ENCODE data around the gene SGMS2. TPM values are rescaled to one million over a fixed set of nuclear protein-coding genes. Genes with fewer than 3 reads are reported as not detected.

Gene SGMS2
- total and polyA plus RNA-seq, 9 of the 15 experiments (the other 6 are each of a cell fraction or from before 2014, with no cell fraction given), result 0.07 to 0.25 (median 0.11) TPM; not detected in 5

- Histone ChIP-seq H3K27me3 (ENCODE audit: control insufficient read depth in 2 of 2, insufficient read depth in 2 of 2, low read length in 2 of 2) (peaks cover 0 to 2% of the 10 kb centered on the region in 2 experiments; a peak in 2 of 5 replicates), H3K27ac (ENCODE audit: extremely low read depth, low read depth, low read length) (no peak overlapping the region), H3K9me3 (replicated peaks; ENCODE audit: control insufficient read depth, insufficient read depth, low read depth, low read length) (no peaks in the 10 kb centered on the region), H2AFZ (ENCODE audit: low read depth, low read length) (no peak overlapping the region), H3K4me2 (ENCODE audit: insufficient read depth, low read length) (no peak overlapping the region), H3K9ac (ENCODE audit: insufficient read depth in 1 of 2, low read depth in 2 of 2, low read length in 2 of 2) (no peak overlapping the region), H3K4me3 (no peak overlapping the region), H3K79me2 (ENCODE audit: control insufficient read depth, insufficient read depth, low read length) (no peaks in the 10 kb centered on the region), H4K20me1 (replicated peaks; ENCODE audit: control insufficient read depth, insufficient read depth, low read length) (no peaks in the 10 kb centered on the region), H3K36me3 (ENCODE audit: control insufficient read depth, insufficient read depth, low read length) (no peaks in the 10 kb centered on the region), H3K9me1 (ENCODE audit: control insufficient read depth, insufficient read depth, low read length) (no peaks in the 10 kb centered on the region), H3K4me1 (replicated peaks in 1 of 2; ENCODE audit: control insufficient read depth in 2 of 2, insufficient read depth in 2 of 2, low read length in 2 of 2) (no peaks in the 10 kb centered on the region)
- CTCF ChIA-PET (ENCODE audit: low intra/inter-chr PET ratio), result no interaction called here
- intact Hi-C loops (cut with micrococcal nuclease), result no loop called here
- WGBS (ENCODE audit: insufficient coverage, low coverage, missing lambda C conversion rate), result 2% methylated on average over 4 of the region's 4 CpGs
- in situ Hi-C loops (cut with MboI), result no loop called here
- POLR2A ChIA-PET, result no interaction called here
- no TSS peak for BruUV-seq (replicated peaks)
- FAIRE-seq, result no peak
- no peak for DNase-seq (ENCODE audit: extremely low read depth in 1 of 4, low spot score in 3 of 4)
- no peak for ATAC-seq
- no peak for TF ChIP-seq NFRKB (IDR thresholded peaks at IDR 0.05; ENCODE audit: low read depth)
- no peak for TF ChIP-seq NEUROD1 (IDR thresholded peaks at IDR 0.05; ENCODE audit: borderline replicate concordance, low read depth, low read length, partially characterized antibody)
- TF ChIP-seq FOXA3 (CRISPR knock-in tag; conservative IDR thresholded peaks at IDR 0.05 in 1 of 2, IDR thresholded peaks at IDR 0.05 in 1 of 2), result no peak
- TF ChIP-seq BHLHE40 (IDR thresholded peaks at IDR 0.05; ENCODE audit: low read length), result no peak
- no peak for TF ChIP-seq ZNF395 (CRISPR knock-in tag; IDR thresholded peaks at IDR 0.05)
- TF ChIP-seq ZNF311 (CRISPR knock-in tag; IDR thresholded peaks at IDR 0.05), result no peak
- TF ChIP-seq MTA3 (IDR thresholded peaks at IDR 0.05; ENCODE audit: borderline replicate concordance), result no peak
- TF ChIP-seq FOXJ3 (CRISPR knock-in tag; IDR thresholded peaks at IDR 0.05), result no peak
- TF ChIP-seq KLF6 (CRISPR knock-in tag; IDR thresholded peaks at IDR 0.05; ENCODE audit: borderline replicate concordance), result no peak
- no peak for TF ChIP-seq ADNP (tag; IDR thresholded peaks at IDR 0.05)
- TF ChIP-seq ZNF778 (CRISPR knock-in tag; IDR thresholded peaks at IDR 0.05), result no peak
Measured at GRCh38 chr4:107809210-107809609, 15.5 kb upstream of the SGMS2 start.
